Stimulated activated naive CD8-positive, alpha-beta T cell treated with anti-CD3 and anti-CD28 coated beads, Interleukin-15, amount 100 ng/mL, for 72 hours (primary cell): ENCODE data around the gene ZMAT2.

Source experiments
- ATAC-seq: fragments of 150-1000 bp; cut with Tn5 transposase; 2 replicates; pipeline ENCODE4 v1.10.0; 2021; ENCODE audit warnings: mild to moderate bottlenecking, moderate library complexity
- DNase-seq, 2 donors: peaks; one replicate each; pipeline ENCODE4 v3.0.0; 2021 to 2022
- H3K27ac Mint-ChIP-seq, 2 donors: one replicate each; pipeline ENCODE4 v1.8.0; 2022; ENCODE audit warnings: mild to moderate bottlenecking in 2 of 2, mixed read lengths in 2 of 2, moderate library complexity in 2 of 2
- H3K27me3 Mint-ChIP-seq: one replicate; pipeline ENCODE4 v1.8.0; 2022; ENCODE audit warnings: mixed read lengths
- H3K4me1 Mint-ChIP-seq: one replicate; pipeline ENCODE4 v1.8.0; 2022; ENCODE audit warnings: mild to moderate bottlenecking, mixed read lengths
- H3K4me3 Mint-ChIP-seq, 2 donors: one replicate each; pipeline ENCODE4 v1.8.0; 2022; ENCODE audit warnings: mild to moderate bottlenecking in 2 of 2, mixed read lengths in 2 of 2, moderate library complexity in 1 of 2
- H3K9me3 Mint-ChIP-seq, 2 donors: one replicate each; pipeline ENCODE4 v1.8.0; 2022; ENCODE audit warnings: mixed read lengths in 2 of 2

ZMAT2 gene

GRCh38 chr5:140737486-140737885 lies 37.2 kb downstream of the ZMAT2 start:
- Mint-ChIP-seq H3K4me1 (no peaks in the 10 kb centered on the region), H3K9me3 (peaks cover 9 to 19% of the 10 kb centered on the region in 2 donors), H3K27ac (no peak overlapping the region), H3K4me3 (no peak overlapping the region), H3K27me3 (peaks cover 39% of the 10 kb centered on the region)
- DNase-seq (no peak), ATAC-seq (no peak)

- H3K4me3 Mint-ChIP-seq = no peak overlapping the region
- ATAC-seq (no peak), DNase-seq (no peak)
- H3K4me1 Mint-ChIP-seq = no peaks in the 10 kb centered on the region
- H3K9me3 Mint-ChIP-seq = peaks cover 22 to 29% of the 10 kb centered on the region in 2 donors
- peaks cover 5% of the 10 kb centered on the region for H3K27me3 Mint-ChIP-seq
- H3K27ac Mint-ChIP-seq = no peak overlapping the region
Observed at GRCh38 chr5:140741967-140742366, 41.7 kb downstream of the ZMAT2 start.

- Mint-ChIP-seq H3K4me3 (no peak overlapping the region), H3K4me1 (no peaks in the 10 kb centered on the region), H3K9me3 (peaks cover 71 to 74% of the 10 kb centered on the region in 2 donors), H3K27ac (no peak overlapping the region), H3K27me3 (no peaks in the 10 kb centered on the region)
- DNase-seq (no peak), ATAC-seq (no peak)
Observed at GRCh38 chr5:140753561-140753960, 53.3 kb downstream of the ZMAT2 start.
